T-helper 2 cell treated with Interferon-gamma antibody and Interleukin-4, amounts not matched to agents 100 ng/mL and 5 ng/mL, for 36 hours (primary cell): Measurements from ENCODE around the gene SERTAD2. TPM values are rescaled to one million over a fixed set of nuclear protein-coding genes. Genes with fewer than 3 reads are reported as not detected.

ENCODE experiments used
- intact Hi-C: fragments of 100-400 bp; cut with micrococcal nuclease; formaldehyde crosslinking; loops from one replicate; pipeline ENCODE4 v1.15.1; 2023
- total RNA-seq: library from RNA; stranded (reverse); gene quantifications from 2 replicates; pipeline ENCODE4 v1.2.3, GENCODE V29; 2022

Gene SERTAD2
- total RNA-seq, 1 donor from 2014 or later = 24.6 TPM

- intact Hi-C loops = no loop called here
Measured at GRCh38 chr2:64594226-64594989, 59.3 kb downstream of the SERTAD2 start.

GRCh38 chr2:64593035-64593655 lies 60.6 kb downstream of the SERTAD2 start:
- intact Hi-C loops = no loop called here

GRCh38 chr2:64591188-64591587 lies 62.5 kb downstream of the SERTAD2 start:
- intact Hi-C loops = no loop called here

GRCh38 chr2:64587561-64587960 lies 66.2 kb downstream of the SERTAD2 start:
- intact Hi-C loops = loop anchor here (1.0 to 2.0 kb wide), 7 partner anchors 19 to 285 kb away; no protein-coding TSS in a partner anchor

GRCh38 chr2:64586883-64587481 lies 66.7 kb downstream of the SERTAD2 start:
- intact Hi-C loops = loop anchor here (1.0 to 2.0 kb wide), 7 partner anchors 20 to 286 kb away; no protein-coding TSS in a partner anchor

- intact Hi-C loops = loop anchor here (2.0 kb wide), 2 partner anchors 21 to 287 kb away; no protein-coding TSS in a partner anchor
Measured at GRCh38 chr2:64586054-64586453, 67.7 kb downstream of the SERTAD2 start.

- intact Hi-C loops = no loop called here
Measured at GRCh38 chr2:64582774-64583340, 70.9 kb downstream of the SERTAD2 start.

- intact Hi-C loops = no loop called here
Measured at GRCh38 chr2:64581777-64582539, 71.8 kb downstream of the SERTAD2 start.

Other genes with a start within 250 kb of the SERTAD2 start
- gene LGALSL, start 199.8 kb downstream of the SERTAD2 start, total RNA-seq = 0.45 and 0.73 TPM in 2 replicates
- gene AFTPH, start 129.6 kb downstream of the SERTAD2 start, total RNA-seq = 31.7 and 33.6 TPM in 2 replicates